SK-N-SH treated with all-trans-retinoic acid at 6 μM for 48 hours (cell line): ENCODE results near the gene PTRHD1.

Experiments used
- ATAC-seq: fragments of 200-7000 bp; cut with Tn5 transposase; 3 replicates; pipeline ENCODE4 v1.9.1; 2020; ENCODE audit warnings: mild to moderate bottlenecking, moderate library complexity
- BACH2 ChIP-seq: fragments of 250-450 bp; sonication (Bioruptor Pico); IDR thresholded peaks from 2 replicates; pipeline ENCODE4 v1.9.0; 2021; ENCODE audit warnings: mild to moderate bottlenecking, borderline replicate concordance
- CSDC2 ChIP-seq: fragments of 250-450 bp; sonication (Bioruptor Pico); IDR thresholded peaks from 2 replicates; pipeline ENCODE4 v1.5.0; 2020; ENCODE audit warnings: mild to moderate bottlenecking, moderate library complexity
- ESRRG ChIP-seq: fragments of 250-450 bp; sonication (Bioruptor Pico); IDR thresholded peaks from 2 replicates; pipeline ENCODE4 v1.6.1; 2021; ENCODE audit warnings: mild to moderate bottlenecking
- GLIS3 ChIP-seq: fragments of 250-450 bp; sonication (Bioruptor Pico); IDR thresholded peaks from 2 replicates; pipeline ENCODE4 v1.5.0; 2020; ENCODE audit warnings: mild to moderate bottlenecking, moderate library complexity
- ISL1 ChIP-seq: fragments of 250-450 bp; sonication (Bioruptor Pico); IDR thresholded peaks from 2 replicates; pipeline ENCODE4 v2.1.2; 2022; ENCODE audit warnings: mild to moderate bottlenecking, moderate library complexity
- PPARA ChIP-seq: fragments of 250-450 bp; sonication (Bioruptor Pico); IDR thresholded peaks from 2 replicates; pipeline ENCODE4 v1.5.0; 2020; ENCODE audit warnings: mild to moderate bottlenecking, borderline replicate concordance
- RARB ChIP-seq: fragments of 250-450 bp; sonication (Bioruptor Pico); IDR thresholded peaks from 2 replicates; pipeline ENCODE4 v1.8.0; 2021; ENCODE audit warnings: mild to moderate bottlenecking, moderate library complexity
- TCF4 ChIP-seq: fragments of 250-450 bp; sonication (Bioruptor Pico); IDR thresholded peaks from 2 replicates; pipeline ENCODE4 v1.8.0; 2021; ENCODE audit warnings: mild to moderate bottlenecking, moderate library complexity, borderline replicate concordance
- TOX ChIP-seq: fragments of 250-450 bp; sonication (Bioruptor Pico); IDR thresholded peaks from 2 replicates; pipeline ENCODE4 v1.8.0; 2021; ENCODE audit warnings: mild to moderate bottlenecking, moderate library complexity, borderline replicate concordance
- ZC3H10 ChIP-seq: fragments of 250-450 bp; sonication (Bioruptor Pico); IDR thresholded peaks from 2 replicates; pipeline ENCODE4 v1.5.1; 2021; ENCODE audit warnings: mild to moderate bottlenecking, moderate library complexity
- ZFP3 ChIP-seq: fragments of 250-450 bp; sonication (Bioruptor Pico); IDR thresholded peaks from 2 replicates; pipeline ENCODE4 v1.5.0; 2020; ENCODE audit warnings: mild to moderate bottlenecking, moderate library complexity
- ZNF565 ChIP-seq: fragments of 450-650 bp; formaldehyde crosslinking; conservative IDR thresholded peaks from 2 replicates; pipeline ENCODE4 v1.5.0; 2020; ENCODE audit warnings: low read depth, mild to moderate bottlenecking, moderate library complexity
- ZNF8 ChIP-seq: fragments of 450-650 bp; formaldehyde crosslinking; IDR thresholded peaks from 2 replicates; pipeline ENCODE4 v1.5.0; 2020; ENCODE audit warnings: mild to moderate bottlenecking, moderate library complexity
- TF ChIP-seq, protein P1 (sequence below): fragments of 250-450 bp; sonication (Bioruptor Pico); IDR thresholded peaks from 2 replicates; pipeline ENCODE4 v1.8.0; 2020; ENCODE audit warnings: mild to moderate bottlenecking, moderate library complexity, borderline replicate concordance
- TF ChIP-seq, protein P2 (sequence below): fragments of 250-450 bp; sonication (Bioruptor Pico); IDR thresholded peaks from 2 replicates; pipeline ENCODE4 v1.5.1; 2020; ENCODE audit warnings: low read depth, mild to moderate bottlenecking, moderate library complexity
- TF ChIP-seq, protein P3 (sequence below): fragments of 250-450 bp; sonication (Bioruptor Pico); IDR thresholded peaks from 2 replicates; pipeline ENCODE4 v1.5.0; 2020; ENCODE audit warnings: mild to moderate bottlenecking, moderate library complexity
- TF ChIP-seq, protein P4 (sequence below): fragments of 250-450 bp; sonication (Bioruptor Pico); IDR thresholded peaks from 2 replicates; pipeline ENCODE4 v1.5.1; 2021; ENCODE audit warnings: mild to moderate bottlenecking, moderate library complexity
- TF ChIP-seq, protein P5 (sequence below): fragments of 250-450 bp; sonication (Bioruptor Pico); IDR thresholded peaks from 2 replicates; pipeline ENCODE4 v1.8.0; 2021; ENCODE audit warnings: low read depth, mild to moderate bottlenecking, moderate library complexity, borderline replicate concordance

The PTRHD1 gene

DNA sequence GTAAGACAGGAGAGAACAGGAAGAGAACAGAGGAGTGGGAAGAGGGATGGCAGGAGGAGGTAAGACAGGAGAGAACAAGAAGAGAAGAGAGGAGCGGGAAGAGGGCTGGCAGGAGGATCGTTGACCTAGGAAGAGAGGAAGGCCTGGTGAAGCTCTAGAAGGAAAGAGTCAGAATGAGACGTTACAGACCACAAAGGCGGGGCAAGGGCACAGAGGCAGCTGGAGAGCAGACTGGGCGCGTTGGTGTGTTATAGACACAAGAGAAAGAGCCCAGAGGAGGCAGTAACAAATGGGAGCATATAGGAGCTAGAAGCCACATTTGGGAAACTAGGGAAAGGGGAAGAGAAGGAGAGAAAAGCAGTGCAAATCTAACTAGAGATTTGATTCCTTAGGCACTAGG, 26.6 kb downstream of the PTRHD1 start:
- TF ChIP-seq, protein P1, sequence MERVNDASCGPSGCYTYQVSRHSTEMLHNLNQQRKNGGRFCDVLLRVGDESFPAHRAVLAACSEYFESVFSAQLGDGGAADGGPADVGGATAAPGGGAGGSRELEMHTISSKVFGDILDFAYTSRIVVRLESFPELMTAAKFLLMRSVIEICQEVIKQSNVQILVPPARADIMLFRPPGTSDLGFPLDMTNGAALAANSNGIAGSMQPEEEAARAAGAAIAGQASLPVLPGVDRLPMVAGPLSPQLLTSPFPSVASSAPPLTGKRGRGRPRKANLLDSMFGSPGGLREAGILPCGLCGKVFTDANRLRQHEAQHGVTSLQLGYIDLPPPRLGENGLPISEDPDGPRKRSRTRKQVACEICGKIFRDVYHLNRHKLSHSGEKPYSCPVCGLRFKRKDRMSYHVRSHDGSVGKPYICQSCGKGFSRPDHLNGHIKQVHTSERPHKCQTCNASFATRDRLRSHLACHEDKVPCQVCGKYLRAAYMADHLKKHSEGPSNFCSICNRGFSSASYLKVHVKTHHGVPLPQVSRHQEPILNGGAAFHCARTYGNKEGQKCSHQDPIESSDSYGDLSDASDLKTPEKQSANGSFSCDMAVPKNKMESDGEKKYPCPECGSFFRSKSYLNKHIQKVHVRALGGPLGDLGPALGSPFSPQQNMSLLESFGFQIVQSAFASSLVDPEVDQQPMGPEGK = no peak
- TF ChIP-seq, protein P2, sequence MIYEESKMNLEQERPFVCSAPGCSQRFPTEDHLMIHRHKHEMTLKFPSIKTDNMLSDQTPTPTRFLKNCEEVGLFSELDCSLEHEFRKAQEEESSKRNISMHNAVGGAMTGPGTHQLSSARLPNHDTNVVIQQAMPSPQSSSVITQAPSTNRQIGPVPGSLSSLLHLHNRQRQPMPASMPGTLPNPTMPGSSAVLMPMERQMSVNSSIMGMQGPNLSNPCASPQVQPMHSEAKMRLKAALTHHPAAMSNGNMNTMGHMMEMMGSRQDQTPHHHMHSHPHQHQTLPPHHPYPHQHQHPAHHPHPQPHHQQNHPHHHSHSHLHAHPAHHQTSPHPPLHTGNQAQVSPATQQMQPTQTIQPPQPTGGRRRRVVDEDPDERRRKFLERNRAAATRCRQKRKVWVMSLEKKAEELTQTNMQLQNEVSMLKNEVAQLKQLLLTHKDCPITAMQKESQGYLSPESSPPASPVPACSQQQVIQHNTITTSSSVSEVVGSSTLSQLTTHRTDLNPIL (CRISPR knock-in tag) = no peak
- TF ChIP-seq, protein P3, sequence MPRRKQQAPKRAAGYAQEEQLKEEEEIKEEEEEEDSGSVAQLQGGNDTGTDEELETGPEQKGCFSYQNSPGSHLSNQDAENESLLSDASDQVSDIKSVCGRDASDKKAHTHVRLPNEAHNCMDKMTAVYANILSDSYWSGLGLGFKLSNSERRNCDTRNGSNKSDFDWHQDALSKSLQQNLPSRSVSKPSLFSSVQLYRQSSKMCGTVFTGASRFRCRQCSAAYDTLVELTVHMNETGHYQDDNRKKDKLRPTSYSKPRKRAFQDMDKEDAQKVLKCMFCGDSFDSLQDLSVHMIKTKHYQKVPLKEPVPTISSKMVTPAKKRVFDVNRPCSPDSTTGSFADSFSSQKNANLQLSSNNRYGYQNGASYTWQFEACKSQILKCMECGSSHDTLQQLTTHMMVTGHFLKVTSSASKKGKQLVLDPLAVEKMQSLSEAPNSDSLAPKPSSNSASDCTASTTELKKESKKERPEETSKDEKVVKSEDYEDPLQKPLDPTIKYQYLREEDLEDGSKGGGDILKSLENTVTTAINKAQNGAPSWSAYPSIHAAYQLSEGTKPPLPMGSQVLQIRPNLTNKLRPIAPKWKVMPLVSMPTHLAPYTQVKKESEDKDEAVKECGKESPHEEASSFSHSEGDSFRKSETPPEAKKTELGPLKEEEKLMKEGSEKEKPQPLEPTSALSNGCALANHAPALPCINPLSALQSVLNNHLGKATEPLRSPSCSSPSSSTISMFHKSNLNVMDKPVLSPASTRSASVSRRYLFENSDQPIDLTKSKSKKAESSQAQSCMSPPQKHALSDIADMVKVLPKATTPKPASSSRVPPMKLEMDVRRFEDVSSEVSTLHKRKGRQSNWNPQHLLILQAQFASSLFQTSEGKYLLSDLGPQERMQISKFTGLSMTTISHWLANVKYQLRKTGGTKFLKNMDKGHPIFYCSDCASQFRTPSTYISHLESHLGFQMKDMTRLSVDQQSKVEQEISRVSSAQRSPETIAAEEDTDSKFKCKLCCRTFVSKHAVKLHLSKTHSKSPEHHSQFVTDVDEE (CRISPR knock-in tag) = no peak
- TF ChIP-seq RARB (CRISPR knock-in tag) (no peak), TOX (CRISPR knock-in tag) (no peak)
- TF ChIP-seq, all 23 proteins: peak for 0
- no peak for ATAC-seq

DNA sequence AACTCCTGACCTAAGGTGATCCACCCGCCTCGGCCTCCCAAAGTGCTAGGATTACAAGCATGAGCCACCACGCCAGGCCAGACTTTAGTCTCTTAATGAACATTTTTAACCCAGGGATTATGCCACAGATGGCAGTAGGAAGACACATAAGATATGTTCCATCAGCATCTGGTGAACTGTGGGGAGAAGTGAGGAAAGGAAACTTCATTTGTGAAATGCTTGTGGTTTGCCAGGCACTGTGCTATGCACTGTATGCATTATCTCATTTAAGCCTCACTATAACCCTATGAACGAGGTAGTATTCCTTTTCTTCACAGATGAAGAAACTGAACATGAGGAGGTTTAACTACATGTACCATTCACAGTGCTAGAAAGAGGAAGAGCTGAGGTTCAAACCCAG, 29.3 kb downstream of the PTRHD1 start:
- ATAC-seq = no peak
- TF ChIP-seq ISL1 (CRISPR knock-in tag) (no peak), BACH2 (no peak), ZC3H10 (no peak), RARB (CRISPR knock-in tag) (no peak), TCF4 (CRISPR knock-in tag) (no peak), ZFP3 (CRISPR knock-in tag) (no peak), ZNF8 (CRISPR knock-in tag) (no peak), CSDC2 (no peak), GLIS3 (no peak)
- TF ChIP-seq, protein P2 (CRISPR knock-in tag) = no peak
- TF ChIP-seq, protein P3 (CRISPR knock-in tag) = no peak

DNA sequence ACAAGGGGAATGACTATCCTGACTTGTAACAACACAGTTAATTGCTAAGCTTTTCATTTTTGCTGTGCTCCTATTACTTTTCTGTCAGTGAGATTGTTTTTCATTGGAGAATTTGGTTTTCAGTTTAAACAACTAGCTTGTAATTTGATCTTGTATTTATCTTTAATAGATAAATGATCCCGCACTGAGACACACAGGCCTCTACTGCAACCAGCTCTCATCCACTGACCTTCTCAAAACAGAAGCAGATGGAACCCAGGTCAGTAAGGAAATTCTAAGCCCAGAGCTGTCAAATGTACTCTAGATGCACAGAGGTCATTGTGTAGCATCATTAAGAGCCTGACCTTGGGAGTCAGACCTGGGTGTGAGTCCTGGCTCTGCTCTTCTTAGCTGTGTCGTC, 30.7 kb downstream of the PTRHD1 start:
- no peak for ATAC-seq
- TF ChIP-seq PPARA = no peak
- TF ChIP-seq ZNF565 (CRISPR knock-in tag) = no peak
- TF ChIP-seq TOX (CRISPR knock-in tag) = no peak
- no peak for TF ChIP-seq ZNF8 (CRISPR knock-in tag)
- no peak for TF ChIP-seq TCF4 (CRISPR knock-in tag)
- TF ChIP-seq, protein P4, sequence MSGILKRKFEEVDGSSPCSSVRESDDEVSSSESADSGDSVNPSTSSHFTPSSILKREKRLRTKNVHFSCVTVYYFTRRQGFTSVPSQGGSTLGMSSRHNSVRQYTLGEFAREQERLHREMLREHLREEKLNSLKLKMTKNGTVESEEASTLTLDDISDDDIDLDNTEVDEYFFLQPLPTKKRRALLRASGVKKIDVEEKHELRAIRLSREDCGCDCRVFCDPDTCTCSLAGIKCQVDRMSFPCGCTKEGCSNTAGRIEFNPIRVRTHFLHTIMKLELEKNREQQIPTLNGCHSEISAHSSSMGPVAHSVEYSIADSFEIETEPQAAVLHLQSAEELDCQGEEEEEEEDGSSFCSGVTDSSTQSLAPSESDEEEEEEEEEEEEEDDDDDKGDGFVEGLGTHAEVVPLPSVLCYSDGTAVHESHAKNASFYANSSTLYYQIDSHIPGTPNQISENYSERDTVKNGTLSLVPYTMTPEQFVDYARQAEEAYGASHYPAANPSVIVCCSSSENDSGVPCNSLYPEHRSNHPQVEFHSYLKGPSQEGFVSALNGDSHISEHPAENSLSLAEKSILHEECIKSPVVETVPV (CRISPR knock-in tag) = no peak
- TF ChIP-seq, protein P3 (CRISPR knock-in tag) = no peak
- TF ChIP-seq ZFP3 (CRISPR knock-in tag) = no peak
- TF ChIP-seq, protein P1 = no peak
- TF ChIP-seq ZC3H10 = no peak
- TF ChIP-seq, protein P5, sequence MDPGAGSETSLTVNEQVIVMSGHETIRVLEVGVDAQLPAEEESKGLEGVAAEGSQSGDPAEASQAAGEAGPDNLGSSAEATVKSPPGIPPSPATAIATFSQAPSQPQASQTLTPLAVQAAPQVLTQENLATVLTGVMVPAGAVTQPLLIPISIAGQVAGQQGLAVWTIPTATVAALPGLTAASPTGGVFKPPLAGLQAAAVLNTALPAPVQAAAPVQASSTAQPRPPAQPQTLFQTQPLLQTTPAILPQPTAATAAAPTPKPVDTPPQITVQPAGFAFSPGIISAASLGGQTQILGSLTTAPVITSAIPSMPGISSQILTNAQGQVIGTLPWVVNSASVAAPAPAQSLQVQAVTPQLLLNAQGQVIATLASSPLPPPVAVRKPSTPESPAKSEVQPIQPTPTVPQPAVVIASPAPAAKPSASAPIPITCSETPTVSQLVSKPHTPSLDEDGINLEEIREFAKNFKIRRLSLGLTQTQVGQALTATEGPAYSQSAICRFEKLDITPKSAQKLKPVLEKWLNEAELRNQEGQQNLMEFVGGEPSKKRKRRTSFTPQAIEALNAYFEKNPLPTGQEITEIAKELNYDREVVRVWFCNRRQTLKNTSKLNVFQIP (CRISPR knock-in tag) = no peak
- TF ChIP-seq RARB (CRISPR knock-in tag) = no peak
- TF ChIP-seq ESRRG = no peak
